Measurements from ENCODE around the gene REEP6.
"Not testable (repeated sequence)": the region's sequence is repeated elsewhere in the genome, so short reads cannot be mapped to it uniquely, and the experiment has no call there.

Gene REEP6

DNA sequence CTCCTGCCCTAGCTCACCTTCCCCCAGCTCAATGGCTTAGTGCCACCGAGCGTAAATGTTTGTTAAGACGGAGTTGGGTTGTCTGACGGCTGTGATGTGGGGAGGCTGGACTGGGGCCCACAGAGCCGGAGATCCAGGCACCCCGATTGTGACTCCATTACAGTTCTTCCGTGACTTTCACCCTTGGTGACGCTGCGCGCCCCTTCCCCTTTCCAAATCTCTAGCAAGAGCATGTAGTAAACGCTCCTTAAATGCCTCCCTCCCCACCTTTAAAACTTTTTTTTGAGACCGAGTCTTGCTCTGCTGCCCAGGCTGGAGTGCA lies 829 bp downstream of the REEP6 start:
- DNase-seq, result no peak

DNA sequence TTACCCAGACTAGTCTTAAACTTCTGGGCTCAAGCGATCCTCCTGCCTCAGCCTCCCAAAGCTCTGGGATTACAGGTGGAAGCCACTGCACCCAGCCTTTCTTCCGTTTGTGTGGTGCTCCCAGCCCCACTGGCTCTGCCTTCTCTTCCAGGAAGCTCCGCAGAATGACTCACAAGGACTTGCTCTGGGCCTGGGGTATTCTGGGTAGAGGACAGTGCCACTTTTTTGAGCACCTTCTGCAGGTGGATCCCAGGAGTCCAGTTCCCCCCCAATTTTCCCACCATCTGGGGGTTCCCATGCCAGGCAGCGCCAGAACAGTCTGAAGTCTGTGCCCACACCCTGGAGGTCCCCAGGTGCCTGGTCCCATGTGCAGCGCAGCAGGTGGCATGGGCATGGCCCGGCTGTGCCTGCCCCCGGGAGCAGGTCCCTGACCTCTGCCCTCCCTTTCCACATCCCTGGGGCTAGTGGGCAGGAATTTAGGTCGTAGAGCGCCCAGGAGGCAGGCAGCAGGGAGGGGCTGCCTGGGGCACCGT lies 1.6 kb downstream of the REEP6 start:
- no peak for DNase-seq

DNA sequence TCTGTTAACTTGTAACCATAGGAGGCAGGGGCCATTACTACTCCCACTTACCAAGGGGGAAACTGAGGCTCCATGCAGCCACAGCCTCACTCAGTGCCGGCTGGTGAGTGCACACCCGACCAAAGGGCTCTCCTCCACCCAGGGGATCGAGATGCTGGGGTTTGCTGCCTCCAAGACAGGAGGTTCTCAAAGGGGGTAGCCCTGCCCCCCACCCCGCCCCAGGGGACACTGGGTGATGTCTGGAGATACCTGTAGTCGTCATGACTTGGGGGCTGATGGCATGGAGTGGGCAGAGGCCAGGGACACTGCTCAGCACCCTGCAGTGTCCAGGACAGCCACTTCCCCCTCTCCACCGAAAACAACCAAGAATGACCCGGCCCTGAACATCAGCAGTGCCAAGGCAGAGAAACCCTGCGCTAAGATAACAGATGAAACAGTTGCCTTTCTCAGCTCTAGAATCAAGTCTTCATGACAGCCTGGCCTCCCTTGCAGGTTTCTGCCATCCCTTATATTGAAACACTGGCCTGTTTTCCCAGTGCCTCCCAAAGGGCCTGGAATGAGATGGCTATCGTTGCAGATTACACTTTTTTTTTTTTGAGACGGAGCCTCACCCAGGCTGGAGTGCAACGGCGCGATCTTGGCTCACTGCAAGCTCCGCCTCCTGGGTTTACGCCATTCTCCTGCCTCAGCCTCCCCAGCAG lies 3.3 kb downstream of the REEP6 start:
- no peak for DNase-seq

DNA sequence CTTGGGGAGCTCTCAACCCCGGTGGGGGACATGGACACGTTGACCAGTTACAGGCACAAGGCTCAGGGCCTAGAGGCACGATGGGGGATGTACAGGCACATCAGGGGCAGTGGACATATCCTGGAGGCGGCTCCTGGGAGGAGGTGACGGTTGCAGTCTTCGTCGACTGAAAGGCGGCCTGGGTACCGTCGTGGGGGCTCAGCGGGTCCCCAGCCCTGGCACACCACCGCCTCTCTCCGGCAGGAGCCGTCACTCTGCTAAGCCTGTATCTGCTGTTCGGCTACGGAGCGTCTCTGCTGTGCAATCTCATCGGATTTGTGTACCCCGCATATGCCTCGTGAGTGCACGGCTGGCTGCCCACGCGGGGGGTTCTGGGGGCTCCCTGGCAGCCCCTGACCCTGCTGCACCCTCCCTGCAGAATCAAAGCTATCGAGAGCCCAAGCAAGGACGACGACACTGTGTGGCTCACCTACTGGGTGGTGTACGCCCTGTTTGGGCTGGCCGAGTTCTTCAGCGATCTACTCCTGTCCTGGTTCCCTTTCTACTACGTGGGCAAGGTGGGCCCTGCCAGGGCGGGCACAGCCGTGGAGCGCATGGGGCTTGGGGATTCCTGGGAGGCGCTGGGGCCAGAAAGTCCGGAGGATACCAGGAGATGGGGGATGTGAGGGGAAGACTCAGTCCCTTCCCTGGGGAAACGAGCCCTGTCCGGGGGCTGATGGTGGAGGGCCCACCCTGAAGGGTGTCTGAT lies 4.2 kb downstream of the REEP6 start:
- no peak for DNase-seq

DNA sequence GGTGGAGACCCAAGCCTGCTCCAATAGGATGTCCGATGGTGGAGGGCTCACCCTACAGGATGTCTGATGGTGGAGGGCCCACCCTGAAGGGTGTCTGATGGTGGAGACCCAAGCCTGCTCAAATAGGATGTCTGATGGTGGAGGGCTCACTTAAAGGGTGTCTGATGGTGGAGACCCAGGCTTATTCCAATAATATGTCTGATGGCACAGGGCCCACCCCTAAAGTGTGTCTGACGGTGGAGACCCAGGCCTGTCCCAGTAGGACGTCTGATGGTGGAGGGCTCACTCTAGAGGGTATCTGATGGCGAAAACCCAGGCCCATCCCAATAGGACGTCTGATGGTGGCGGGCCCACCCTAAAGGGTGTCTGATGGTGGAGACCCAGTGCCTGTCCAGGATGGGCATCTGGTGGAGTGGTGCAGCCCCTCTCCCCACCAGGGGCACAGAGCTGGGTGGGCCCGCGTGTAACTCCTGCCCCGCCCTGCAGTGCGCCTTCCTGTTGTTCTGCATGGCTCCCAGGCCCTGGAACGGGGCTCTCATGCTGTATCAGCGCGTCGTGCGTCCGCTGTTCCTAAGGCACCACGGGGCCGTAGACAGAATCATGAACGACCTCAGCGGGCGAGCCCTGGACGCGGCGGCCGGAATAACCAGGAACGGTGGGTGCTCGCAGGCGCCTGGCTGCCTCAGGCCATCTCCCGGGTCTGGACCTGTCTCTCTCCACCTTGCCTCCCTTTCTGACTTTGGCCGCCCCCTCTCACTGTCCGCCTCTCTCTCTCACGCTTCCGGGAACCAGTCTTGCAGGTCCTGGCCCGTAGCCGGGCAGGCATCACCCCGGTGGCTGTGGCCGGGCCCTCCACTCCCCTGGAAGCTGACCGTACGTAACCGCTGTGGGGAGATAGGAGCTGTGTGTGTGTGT lies 5.1 kb downstream of the REEP6 start:
- no peak for DNase-seq

DNA sequence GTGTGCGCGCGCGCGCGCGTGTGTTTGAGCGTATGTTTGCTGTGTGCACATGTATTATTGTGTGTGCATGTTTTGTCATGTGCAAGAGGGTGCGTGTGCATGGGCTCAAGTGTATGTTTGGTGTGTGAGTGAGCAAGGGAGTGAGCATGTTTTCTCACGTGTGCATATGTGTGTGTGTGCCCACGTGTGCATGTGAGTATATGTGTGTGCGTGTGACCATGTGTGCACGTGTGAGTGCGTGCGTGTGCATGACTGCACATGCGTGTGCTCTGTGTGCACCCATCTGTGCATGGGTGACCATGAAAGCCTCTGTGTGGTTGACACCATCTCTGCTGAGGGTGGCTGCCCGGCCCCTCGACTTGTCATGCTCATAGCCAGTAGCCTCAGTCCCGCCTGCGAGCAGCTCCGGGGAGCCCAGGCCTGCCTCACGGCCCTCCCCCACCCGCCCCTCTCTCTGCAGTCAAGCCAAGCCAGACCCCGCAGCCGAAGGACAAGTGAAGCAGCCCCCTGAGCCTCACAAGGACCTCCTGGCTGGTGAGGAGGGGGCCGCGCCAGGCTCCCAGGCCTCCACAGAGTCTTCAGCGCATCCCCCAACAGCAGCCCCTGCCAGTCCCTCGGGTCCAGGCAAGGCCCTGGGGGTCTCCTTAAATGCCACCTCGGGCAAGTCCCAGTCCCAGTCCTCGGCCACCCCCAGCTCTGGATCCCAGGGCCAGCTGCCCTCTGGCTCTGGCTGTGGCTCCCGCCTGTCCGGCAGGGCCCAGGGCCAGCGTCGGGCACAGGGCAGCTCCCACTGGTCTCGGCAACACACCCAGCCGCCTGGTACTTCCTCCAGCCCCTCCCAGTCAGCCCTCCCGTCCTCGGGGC lies 6.0 kb downstream of the REEP6 start:
- DNase-seq, result no peak

DNA sequence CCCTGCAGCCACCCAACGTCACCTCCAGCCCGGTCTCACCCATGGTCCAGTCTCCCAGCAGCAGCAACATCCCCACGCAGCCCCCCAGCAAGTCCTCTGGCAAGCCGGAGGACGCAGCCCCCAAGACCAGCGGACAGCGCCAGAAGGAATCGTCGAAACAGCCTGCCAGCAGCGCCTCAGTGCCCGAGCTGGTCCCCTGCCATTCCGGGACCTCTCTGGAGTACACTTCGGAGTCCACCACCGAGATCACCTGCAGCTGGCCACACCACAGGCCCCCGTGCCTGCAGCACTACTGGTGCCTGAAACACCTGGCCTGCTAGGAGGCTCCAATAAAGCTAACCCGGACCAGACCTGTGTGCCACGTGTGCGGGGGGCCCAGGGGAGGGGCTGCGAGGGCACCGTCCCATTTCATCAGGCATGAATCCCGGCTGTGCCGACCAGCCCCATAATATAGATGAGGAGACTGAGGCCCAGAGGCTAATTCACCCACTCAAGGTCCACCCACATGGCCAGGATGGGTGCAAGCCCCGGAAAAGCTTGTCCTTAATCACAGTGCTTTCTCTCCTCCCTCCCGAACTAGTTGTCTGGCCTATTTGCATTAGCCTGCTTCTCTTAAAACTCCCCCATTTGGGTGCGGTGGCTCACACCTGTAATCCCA lies 6.7 kb downstream of the REEP6 start:
- no peak for DNase-seq

DNA sequence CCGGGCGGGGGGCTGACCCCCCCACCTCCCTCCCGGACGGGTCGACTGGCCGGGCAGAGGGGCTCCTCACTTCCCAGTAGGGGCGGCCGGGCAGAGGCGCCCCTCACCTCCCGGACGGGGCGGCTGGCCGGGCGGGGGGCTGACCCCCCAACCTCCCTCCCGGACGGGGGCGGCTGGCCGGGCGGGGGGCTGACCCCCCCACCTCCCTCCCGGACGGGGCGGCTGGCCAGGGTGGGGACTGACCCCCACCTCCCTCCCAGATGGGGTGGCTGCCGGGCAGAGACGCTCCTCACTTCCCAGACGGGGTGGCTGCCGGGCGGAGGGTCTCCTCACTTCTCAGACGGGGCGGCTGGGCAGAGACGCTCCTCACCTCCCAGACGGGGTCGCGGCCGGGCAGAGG lies 8.2 kb downstream of the REEP6 start:
- DNase-seq, result not testable (repeated sequence)

DNA sequence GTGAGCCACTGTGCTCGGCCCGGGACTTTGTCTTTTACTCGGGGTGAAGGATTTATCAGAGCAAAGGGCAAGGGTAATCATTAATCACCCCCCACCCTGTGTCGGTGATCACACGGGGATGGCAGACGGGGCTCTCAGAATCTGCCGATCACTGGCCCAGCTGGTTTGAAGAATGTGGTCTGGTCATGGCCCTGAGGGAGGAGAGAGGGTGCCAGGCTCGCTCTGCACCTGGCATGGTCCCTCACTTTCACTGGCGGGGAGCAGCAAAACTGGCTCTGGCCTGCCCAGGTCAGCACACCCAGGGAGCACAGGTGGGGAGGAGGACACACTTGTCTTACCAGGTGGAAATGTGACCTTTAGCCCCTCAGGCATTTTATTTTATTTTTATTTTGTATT lies 10.2 kb downstream of the REEP6 start:
- no peak for DNase-seq

DNA sequence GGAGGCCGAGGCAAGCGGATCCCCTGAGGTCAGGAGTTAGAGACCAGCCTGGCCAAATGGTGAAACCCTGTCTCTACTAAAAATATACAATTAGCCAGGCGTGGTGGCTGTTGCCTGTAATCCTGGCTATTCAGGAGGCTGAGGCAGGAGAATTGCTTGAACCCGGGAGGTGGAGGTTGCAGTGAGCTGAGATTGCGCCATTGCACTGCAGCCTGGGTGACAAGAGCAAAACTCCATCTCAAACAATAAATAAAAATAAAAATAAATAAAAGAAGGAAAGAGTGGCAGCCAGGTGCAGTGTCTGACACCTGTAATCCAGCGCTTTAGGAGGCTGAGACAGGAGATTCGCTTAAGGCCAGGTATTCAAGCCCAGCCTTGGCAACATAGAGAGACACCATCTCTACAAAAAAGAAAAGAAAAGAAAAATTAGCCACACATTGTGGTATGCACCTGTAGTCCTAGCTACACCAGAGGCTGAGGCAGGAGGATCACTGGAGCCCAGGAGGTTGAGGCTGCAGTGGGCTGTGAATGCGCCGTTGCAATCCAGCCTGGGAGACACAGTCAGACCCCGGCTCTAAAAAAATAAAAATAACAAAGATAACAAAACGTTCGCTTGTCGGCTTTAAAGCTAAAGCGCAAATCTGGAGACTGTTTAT lies 11.6 kb downstream of the REEP6 start:
- DNase-seq, result no peak

DNA sequence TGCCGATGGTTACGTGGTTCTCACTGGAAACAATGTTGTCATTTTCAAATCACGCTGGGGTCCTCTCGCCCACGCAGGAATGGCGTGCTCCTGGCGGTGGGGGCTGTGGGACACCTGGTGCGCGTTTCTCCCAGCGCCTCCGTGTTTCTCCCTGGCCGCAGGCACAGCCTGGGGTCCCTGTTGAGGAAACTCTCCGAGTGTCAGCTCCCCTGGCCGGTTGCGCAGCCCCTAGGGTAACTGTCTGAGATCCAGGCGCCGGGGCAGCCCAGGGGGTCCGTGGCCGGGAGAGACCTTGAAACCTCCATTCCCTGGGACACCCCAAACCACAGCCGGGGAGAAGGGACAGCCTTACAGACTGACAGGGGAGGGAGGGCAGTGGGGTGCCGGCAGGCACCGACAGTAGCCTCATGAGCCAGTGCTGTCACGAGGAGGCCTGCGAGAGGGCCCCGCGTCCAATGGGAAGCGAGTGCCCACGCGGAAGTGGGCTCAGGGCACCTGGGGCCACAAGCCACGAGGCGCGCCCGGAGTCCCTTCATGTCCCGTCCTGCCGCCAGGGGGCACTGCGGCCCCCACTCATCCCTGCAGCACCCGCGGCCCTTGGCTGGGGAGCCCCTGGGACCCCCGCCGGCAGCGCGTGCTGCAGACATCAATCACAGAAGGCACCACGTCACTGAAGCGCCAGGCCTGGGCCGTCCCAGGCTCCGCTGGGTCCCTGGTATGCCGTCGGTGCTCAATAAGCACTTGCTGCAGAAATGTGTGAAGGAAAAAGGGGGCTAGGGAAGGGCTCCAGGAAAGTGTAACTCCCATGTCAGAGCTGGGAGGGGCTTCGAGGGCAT lies 12.3 kb downstream of the REEP6 start:
- DNase-seq, result peak; percentile 6

DNA sequence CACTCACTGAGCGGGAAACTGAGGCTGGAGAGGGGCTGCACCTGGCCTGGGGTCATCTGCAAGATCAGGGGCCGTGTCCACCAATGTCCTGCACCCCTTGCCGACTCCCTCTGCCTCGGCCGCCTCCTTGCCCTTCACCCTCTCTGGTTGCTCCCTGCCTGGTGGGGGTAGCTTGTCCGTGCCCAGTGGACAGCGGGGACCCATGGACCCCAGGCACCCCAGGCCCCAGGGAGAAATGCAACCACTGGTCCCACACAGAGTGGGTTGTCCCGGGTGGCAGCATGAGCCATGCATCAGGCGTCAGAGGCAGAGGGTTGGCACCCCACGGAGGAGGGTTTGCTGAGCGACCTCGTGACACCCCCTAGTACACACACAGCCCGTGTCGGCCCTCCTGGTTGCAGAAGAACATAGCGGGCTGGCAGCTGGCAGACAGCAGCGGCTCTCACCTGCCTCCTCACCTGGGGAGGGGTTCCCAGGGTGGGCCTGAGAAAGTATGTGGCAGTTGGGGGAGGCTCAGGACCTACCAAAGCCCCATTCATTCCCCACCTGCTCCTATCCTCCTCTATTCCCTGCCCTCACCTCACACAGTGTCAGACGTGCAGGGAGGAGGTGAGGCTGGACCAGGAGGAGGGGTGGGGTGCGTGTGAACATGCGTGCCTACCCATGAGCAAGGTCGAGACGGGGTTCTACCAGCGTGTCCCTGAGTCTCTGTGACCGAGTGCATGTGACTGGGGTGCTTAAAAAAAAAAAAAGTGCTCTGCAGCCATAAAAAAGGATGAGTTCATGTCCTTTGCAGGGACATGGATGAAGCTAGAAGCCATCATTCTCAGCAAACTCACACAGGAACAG lies 13.2 kb downstream of the REEP6 start:
- DNase-seq, result no peak

DNA sequence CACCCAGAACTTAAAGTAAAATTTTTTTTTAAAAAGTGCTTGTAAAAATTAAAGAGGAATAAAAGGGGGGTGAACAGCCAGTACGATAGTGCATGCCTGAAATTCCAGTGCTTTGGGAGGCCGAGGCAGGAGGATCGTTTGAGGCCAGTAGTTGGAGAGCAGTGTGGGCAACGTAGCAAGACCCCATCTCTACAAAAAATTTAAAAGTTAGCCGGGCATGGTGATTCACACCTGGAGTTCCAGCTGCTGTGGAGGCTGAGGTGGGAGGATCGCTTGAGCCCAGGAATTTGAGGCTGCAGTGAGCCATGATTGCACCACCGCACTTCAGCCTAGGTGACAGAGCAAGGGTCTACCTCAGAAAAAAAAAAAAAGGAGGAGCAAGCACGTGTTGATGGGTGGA lies 14.0 kb downstream of the REEP6 start:
- DNase-seq, result no peak

DNA sequence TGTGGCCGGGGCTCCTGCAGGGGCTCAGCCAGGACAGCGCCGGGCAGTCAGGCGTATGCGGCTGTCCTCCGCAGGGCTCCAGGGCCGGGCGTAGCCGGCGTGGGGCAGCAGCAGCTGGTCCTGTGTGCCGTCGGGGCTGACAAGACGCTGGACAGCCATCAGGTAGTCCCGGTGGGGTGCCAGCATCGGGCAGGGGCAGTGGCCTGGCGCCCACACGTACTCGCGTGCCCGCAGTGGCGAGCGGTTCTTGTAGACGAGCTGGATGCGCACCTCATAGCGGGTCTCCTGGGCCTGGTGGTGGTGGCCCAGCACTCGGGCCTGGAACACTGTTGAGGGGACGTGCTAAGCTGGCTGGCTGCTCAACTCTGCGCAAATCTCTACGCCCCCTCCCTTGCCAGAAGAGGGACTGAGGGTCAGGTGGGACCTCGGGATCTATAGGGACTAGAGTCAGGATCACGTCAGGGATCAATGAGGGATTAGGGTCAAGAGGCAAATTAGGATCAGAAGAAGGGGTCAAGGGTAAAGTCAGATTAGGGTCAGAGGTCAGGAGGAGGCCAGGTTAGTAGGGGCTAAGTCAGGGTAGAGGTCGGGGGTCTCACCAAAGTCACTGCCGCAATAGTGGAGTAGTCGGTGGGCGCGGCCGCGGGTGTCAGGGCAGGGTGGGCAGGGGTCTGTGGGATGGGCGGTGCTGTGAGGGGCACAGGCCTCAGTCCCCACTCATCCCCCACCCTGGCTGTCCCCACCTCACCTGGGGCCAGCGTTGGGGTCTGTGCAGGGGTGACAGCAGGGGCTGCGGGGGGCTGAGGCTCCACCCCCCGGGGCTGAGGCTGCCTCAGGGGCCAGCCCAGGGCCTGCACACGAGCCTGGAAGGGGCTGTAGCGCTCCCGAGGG lies 15.3 kb downstream of the REEP6 start:
- DNase-seq, result no peak

DNA sequence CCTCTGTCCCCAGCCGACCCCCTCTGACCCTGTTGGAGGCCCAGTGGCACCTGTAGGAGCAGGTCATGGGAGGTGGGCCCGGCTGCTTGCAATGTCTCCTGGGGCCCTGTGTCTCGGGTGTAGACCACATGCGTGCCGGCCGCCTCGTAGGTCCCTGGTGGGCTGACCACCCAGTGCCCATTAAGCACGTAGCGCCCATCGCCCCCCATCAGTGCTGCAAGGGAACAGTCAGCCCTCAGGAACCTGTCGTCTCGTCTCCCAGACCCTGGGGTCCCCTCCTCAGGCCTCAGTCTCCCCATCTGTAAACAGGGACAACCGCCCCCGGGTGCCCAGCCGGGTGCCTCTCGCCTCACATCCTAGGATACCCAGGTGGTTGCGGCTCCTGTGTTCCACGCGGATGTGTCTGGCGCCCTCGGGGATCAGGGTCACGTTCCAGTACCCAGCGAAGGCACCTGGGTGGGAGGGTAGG lies 16.2 kb downstream of the REEP6 start:
- DNase-seq, result no peak

DNA sequence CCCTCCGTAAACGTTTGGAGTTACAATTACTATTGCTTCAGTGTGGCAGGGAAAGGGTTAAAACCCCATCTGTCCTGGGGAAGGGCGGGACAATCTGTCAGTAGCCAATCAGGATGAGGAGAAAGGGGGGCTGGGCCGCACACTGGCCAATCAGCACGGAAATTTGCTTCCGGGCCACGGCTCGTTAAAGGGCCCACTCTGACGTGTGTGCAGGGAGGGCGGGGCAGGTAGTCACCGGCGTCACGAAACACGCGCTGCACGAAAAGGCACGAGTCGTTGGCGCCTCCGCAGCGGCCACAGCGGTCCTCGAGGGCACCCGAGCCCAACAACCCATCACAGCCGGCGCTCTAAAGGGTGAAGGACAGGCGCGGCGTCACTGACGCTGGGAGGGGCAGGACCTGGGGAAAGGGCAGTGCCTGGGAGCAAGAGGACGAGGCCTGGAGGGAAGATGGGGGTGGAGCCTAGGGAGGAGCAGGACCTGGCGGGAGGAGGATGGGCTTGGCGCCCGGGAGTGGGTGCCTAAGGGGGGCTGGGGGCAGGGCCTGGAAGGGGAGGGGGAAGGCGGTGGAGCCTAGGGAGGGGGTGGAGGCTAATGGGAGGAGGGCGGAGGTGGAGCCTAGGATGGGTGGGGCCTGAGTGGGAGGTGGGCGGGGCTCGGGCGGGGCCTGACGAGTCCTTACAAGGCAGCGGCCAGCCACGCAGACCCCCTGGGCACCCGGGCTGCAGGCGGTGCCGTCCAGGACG lies 17.0 kb downstream of the REEP6 start:
- DNase-seq, result peak; percentile 92

DNA sequence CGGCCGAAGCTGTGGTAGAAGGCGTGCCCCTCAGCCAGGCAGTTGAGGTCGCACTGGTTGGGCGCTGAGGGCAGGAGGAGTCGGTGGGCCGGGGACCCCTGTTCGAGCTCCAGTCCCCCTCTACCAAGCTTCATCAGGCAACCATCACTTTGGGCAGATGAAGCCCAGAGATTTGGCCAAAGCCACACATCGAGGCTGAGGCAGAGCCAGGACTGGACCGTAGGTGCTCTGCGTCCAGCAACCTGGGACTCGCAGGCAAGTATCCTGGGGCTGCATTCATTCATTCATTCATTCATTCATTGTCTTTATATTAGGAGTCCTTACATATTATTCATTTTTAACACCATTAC lies 17.5 kb downstream of the REEP6 start:
- no peak for DNase-seq

Measured in NCI-H1417 treated with DMSO at 0.1 percent for 48 hours (cell line).